GM12878 (cell line): ENCODE data around the gene FMNL3. TPM values are rescaled to one million over a fixed set of nuclear protein-coding genes. Genes with fewer than 3 reads are reported as not detected.

Source experiments
- ATAC-seq: fragments of 200-7000 bp; cut with Tn5 transposase; 3 replicates; pipeline ENCODE4 v1.9.1; 2020; ENCODE audit warnings: mild to moderate bottlenecking, moderate library complexity
- BruUV-seq: library from RNA; stranded (reverse); fragments of 400-500 nt; replicated peaks from 2 replicates; lab custom pipeline; 2021; lab: Mats Ljungman, UMichigan
- CTCF ChIA-PET: fragments of 300-600 bp; sonication (Branson Sonifier 250); formaldehyde crosslinking; extraction: SDS; loops from one replicate; lab custom pipeline; 2021; ENCODE audit warnings: inconsistent platforms; lab: Yijun Ruan, JAX
- POLR2A ChIA-PET: fragments of 350-600 bp; formaldehyde crosslinking; extraction: SDS; loops from one replicate; lab custom pipeline; 2021; ENCODE audit warnings: inconsistent platforms; lab: Charles Lee
- RAD21 ChIA-PET: fragments of 300-600 bp; sonication (Branson Sonifier 250); formaldehyde crosslinking; loops from one replicate; lab custom pipeline; 2023; ENCODE audit warnings: antibody characterized with exemption; ENCODE audit not compliant: unreplicated experiment; lab: Charles Lee
- SMC1A ChIA-PET: fragments of 300-600 bp; sonication (Branson Sonifier 250); formaldehyde crosslinking; loops from one replicate; lab custom pipeline; 2023; ENCODE audit not compliant: unreplicated experiment, uncharacterized antibody; lab: Charles Lee
- DNase-seq: peaks from one replicate; pipeline ENCODE4 v3.0.0-alpha.2; 2011; ENCODE audit warnings: low read depth, low spot score
- FAIRE-seq: peaks from 3 replicates; lab custom pipeline; 2011; peaks lifted over from hg19 to GRCh38; lab: Jason Lieb, UNC
- H2AFZ ChIP-seq: 2 replicates; pipeline ENCODE4 v1.6.0; 2011; ENCODE audit warnings: low read depth, low read length, control low read depth; ENCODE audit not compliant: control insufficient read depth
- H3K27ac ChIP-seq: 2 replicates; pipeline ENCODE4 v1.5.1; 2011; ENCODE audit warnings: control low read depth; ENCODE audit not compliant: control insufficient read depth, insufficient read depth
- H3K27me3 ChIP-seq, 2 experiments: replicated peaks in 1 of 2; 2 replicates each; pipeline versions ENCODE4 v1.6.0 to v1.6.1; 2011; ENCODE audit warnings: low read length in 1 of 2; ENCODE audit not compliant: control insufficient read depth in 2 of 2, insufficient read depth in 2 of 2
- H3K36me3 ChIP-seq, 2 experiments: 2 replicates each; pipeline ENCODE4 v1.5.1; 2011; ENCODE audit warnings: low read length in 1 of 2; ENCODE audit not compliant: control insufficient read depth in 2 of 2, insufficient read depth in 2 of 2
- H3K4me1 ChIP-seq: 2 replicates; pipeline ENCODE4 v1.6.1; 2011; ENCODE audit warnings: mild to moderate bottlenecking, low read length, moderate library complexity, mixed read lengths; ENCODE audit not compliant: control insufficient read depth, insufficient read depth
- H3K4me2 ChIP-seq: 2 replicates; pipeline ENCODE4 v1.6.0; 2011; ENCODE audit warnings: control low read depth; ENCODE audit not compliant: control insufficient read depth, insufficient read depth
- H3K4me3 ChIP-seq: fragments of 200-600 bp; sonication (generic); 2 replicates; pipeline ENCODE4 v1.5.1; 2016
- H3K79me2 ChIP-seq: 2 replicates; pipeline ENCODE4 v1.6.0; 2011; ENCODE audit warnings: low read length; ENCODE audit not compliant: control insufficient read depth, insufficient read depth
- H3K9ac ChIP-seq: 2 replicates; pipeline ENCODE4 v1.8.0; 2011; ENCODE audit warnings: low read length, control low read depth, mixed read lengths; ENCODE audit not compliant: control insufficient read depth, insufficient read depth
- H3K9me3 ChIP-seq: replicated peaks from 3 replicates; pipeline ENCODE4 v1.5.1; 2011; ENCODE audit warnings: mild to moderate bottlenecking, low read length; ENCODE audit not compliant: control insufficient read depth, insufficient read depth
- H4K20me1 ChIP-seq: 2 replicates; pipeline ENCODE4 v1.6.0; 2011; ENCODE audit not compliant: control insufficient read depth, insufficient read depth
- ASH2L ChIP-seq: fragments of 300-600, 200-600 bp; sonication (generic); IDR thresholded peaks from 2 replicates; pipeline ENCODE4 v1.6.1; 2017; ENCODE audit warnings: low read depth, mild to moderate bottlenecking, borderline replicate concordance
- ATF7 ChIP-seq: fragments of 450-650 bp; IDR thresholded peaks from 2 replicates; pipeline ENCODE4 v1.6.1; 2016; ENCODE audit warnings: low read depth, mild to moderate bottlenecking
- BRCA1 ChIP-seq: IDR thresholded peaks from 2 replicates; pipeline ENCODE4 v1.6.1; 2011; ENCODE audit warnings: low read depth, low read length, improper control_type of control experiment
- CHD2 ChIP-seq: IDR thresholded peaks from 2 replicates; pipeline ENCODE4 v1.6.1; 2011; ENCODE audit warnings: low read depth, low read length, improper control_type of control experiment, borderline replicate concordance
- IRF4 ChIP-seq: IDR thresholded peaks from 2 replicates; pipeline ENCODE4 v1.6.1; 2011; ENCODE audit warnings: low read depth, low read length
- MYB ChIP-seq: fragments of 150-350 bp; IDR thresholded peaks from 2 replicates; pipeline ENCODE4 v1.6.1; 2014; ENCODE audit warnings: mild to moderate bottlenecking, low read depth, low read length, borderline replicate concordance
- NBN ChIP-seq: fragments of 450-650 bp; IDR thresholded peaks from 2 replicates; pipeline ENCODE4 v1.6.1; 2016
- POLR2AphosphoS2 ChIP-seq: IDR thresholded peaks from 2 replicates; pipeline ENCODE4 v1.6.1; 2011; ENCODE audit warnings: low read depth, mild to moderate bottlenecking, low read length, improper control_type of control experiment, moderate library complexity
- SIX5 ChIP-seq: IDR thresholded peaks from 2 replicates; pipeline ENCODE4 v1.6.1; 2011; ENCODE audit warnings: mild to moderate bottlenecking, low read depth, low read length, moderate library complexity; ENCODE audit not compliant: severe bottlenecking
- SMARCA5 ChIP-seq: fragments of 450-650 bp; IDR thresholded peaks from 2 replicates; pipeline ENCODE4 v1.6.1; 2017; ENCODE audit warnings: mild to moderate bottlenecking
- SREBF2 ChIP-seq: IDR thresholded peaks from 2 replicates; pipeline ENCODE4 v1.6.1; 2012; ENCODE audit warnings: mild to moderate bottlenecking, low read length
- SUZ12 ChIP-seq: fragments of 200-600 bp; sonication (generic); IDR thresholded peaks from one replicate; pipeline ENCODE4 v1.6.1; 2018; ENCODE audit warnings: antibody characterized with exemption, mild to moderate bottlenecking; ENCODE audit not compliant: unreplicated experiment
- WGBS: methylation state at CpG from one replicate; pipeline ENCODE4 v1.1.6; 2016; ENCODE audit warnings: low lambda C conversion rate; ENCODE audit not compliant: insufficient replicate concordance, insufficient coverage; ENCODE audit errors: missing lambda C conversion rate; 5-methylcytosine and 5-hydroxymethylcytosine counted together
- in situ Hi-C: fragments of 300-500 bp; cut with MboI; formaldehyde crosslinking; loops from 9 replicates; pipeline ENCODE4 v1.14.3; 2018; ENCODE audit warnings: mixed read lengths
- intact Hi-C: fragments of 100-400 bp; cut with micrococcal nuclease; formaldehyde crosslinking; loops from one replicate; pipeline ENCODE4 v1.14.2; 2022; ENCODE audit not compliant: unreplicated experiment
- polyA plus RNA-seq, 11 experiments: library from polyadenylated mRNA; depleted of rRNA in 4 of 11; unstranded in 6 of 11; stranded (reverse) in 5 of 11; fragments of >200 nt; fragmentation: Nextera tagmentation in 4 of 11; fragmentation: Illumina TruSeq in 1 of 11; extraction: Ambion mirVana in 4 of 11; extraction: Trizol in 1 of 11; gene quantifications; 1 replicate in 1 of 11; 2 replicates in 10 of 11; pipeline versions ENCODE4 v1.2.1 to v1.2.3, GENCODE V29; 2011 to 2016; ENCODE audit warnings: inconsistent platforms in 2 of 11, missing spikeins in 2 of 11, low read depth in 1 of 11
- total RNA-seq, 4 experiments: library from RNA; depleted of rRNA in 3 of 4; stranded (reverse); fragments of >200 nt in 3 of 4; fragmentation: Illumina TruSeq in 1 of 4; extraction: Trizol in 1 of 4; gene quantifications; 2 replicates each; pipeline versions ENCODE4 v1.2.1 to v1.2.3, GENCODE V29; 2013 to 2021
- TF ChIP-seq, protein P1 (sequence below): IDR thresholded peaks from 2 replicates; pipeline ENCODE4 v1.6.1; 2012; ENCODE audit warnings: low read depth, low read length, improper control_type of control experiment
- TF ChIP-seq, protein P2 (sequence below): IDR thresholded peaks from 2 replicates; pipeline ENCODE4 v1.6.1; 2012; ENCODE audit warnings: low read depth, low read length, improper control_type of control experiment

The FMNL3 gene
- total and polyA plus RNA-seq, 10 of the 15 experiments (the other 5 are each of a cell fraction or from before 2014, with no cell fraction given), result 3.0 to 64.9 (median 30.9) TPM

DNA sequence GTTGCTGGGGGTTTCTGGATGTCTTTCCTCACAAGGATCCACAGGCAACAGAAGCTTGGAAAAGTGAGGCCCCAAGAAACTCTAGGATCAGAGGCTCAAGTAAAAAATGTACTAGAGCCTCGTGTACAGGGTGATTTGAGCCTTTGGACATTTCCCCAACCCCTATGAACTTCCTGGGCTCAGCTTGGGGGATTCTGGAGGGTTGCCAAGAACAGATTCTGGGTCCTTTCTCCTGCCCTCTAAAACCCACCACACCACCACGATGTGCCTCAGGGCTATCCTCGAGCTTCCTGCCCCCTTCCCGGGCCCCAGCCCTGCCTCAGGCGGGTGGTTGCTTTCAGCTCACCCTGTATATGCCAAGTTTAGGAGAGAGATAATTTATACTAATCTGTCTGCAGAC, 102.3 kb downstream of the FMNL3 start:
- Histone ChIP-seq H3K79me2 (no peaks in the 10 kb centered on the region), H3K4me3 (no peak overlapping the region), H2AFZ (no peak overlapping the region), H3K27ac (no peak overlapping the region), H3K9ac (no peak overlapping the region), H3K4me2 (no peak overlapping the region), H3K4me1 (no peaks in the 10 kb centered on the region), H3K9me3 (no peaks in the 10 kb centered on the region), H3K27me3 (no peaks in the 10 kb centered on the region), H3K36me3 (no peaks in the 10 kb centered on the region), H4K20me1 (no peaks in the 10 kb centered on the region)
- ChIA-PET CTCF (interaction anchor here (1.0 to 1.9 kb wide), 3 partner anchors 101 to 258 kb away, joined by 3 to 6 read pairs (median 3); no protein-coding TSS in a partner anchor), SMC1A (no interaction called here), RAD21 (no interaction called here), POLR2A (interaction anchor here (0.9 kb wide), 1 partner anchor 8 kb away, joined by 3 read pairs; no protein-coding TSS in a partner anchor)
- in situ Hi-C loops, result no loop called here
- no peak for FAIRE-seq
- ATAC-seq, result no peak
- no peak for DNase-seq
- intact Hi-C loops, result no loop called here
- WGBS, result 71% methylated on average over 5 of the region's 5 CpGs
- no TSS peak for BruUV-seq
- TF ChIP-seq SIX5 (no peak), SUZ12 (no peak), NBN (no peak), ATF7 (no peak), IRF4 (no peak), CHD2 (no peak), SREBF2 (no peak), BRCA1 (no peak), MYB (no peak), SMARCA5 (no peak), ASH2L (no peak), POLR2AphosphoS2 (no peak)
- TF ChIP-seq, protein P1, sequence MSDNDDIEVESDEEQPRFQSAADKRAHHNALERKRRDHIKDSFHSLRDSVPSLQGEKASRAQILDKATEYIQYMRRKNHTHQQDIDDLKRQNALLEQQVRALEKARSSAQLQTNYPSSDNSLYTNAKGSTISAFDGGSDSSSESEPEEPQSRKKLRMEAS, result no peak
- TF ChIP-seq, protein P2, sequence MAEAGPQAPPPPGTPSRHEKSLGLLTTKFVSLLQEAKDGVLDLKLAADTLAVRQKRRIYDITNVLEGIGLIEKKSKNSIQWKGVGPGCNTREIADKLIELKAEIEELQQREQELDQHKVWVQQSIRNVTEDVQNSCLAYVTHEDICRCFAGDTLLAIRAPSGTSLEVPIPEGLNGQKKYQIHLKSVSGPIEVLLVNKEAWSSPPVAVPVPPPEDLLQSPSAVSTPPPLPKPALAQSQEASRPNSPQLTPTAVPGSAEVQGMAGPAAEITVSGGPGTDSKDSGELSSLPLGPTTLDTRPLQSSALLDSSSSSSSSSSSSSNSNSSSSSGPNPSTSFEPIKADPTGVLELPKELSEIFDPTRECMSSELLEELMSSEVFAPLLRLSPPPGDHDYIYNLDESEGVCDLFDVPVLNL, result no peak
